Measurements from ENCODE around the gene CYLC2.

- TF ChIP-seq TAF1 (IDR thresholded peaks at IDR 0.05; ENCODE audit: borderline replicate concordance, insufficient read depth, low read length) (no peak), POLR2AphosphoS5 (IDR thresholded peaks at IDR 0.05; ENCODE audit: low read depth, low read length) (no peak), REST (IDR thresholded peaks at IDR 0.05; ENCODE audit: insufficient read depth in 1 of 2, low read depth in 2 of 2, low read length in 2 of 2) (no peak), SIN3A (IDR thresholded peaks at IDR 0.05; ENCODE audit: borderline replicate concordance, insufficient read depth, low read length) (no peak), FOXP2 (optimal IDR thresholded peaks at IDR 0.05; ENCODE audit: borderline replicate concordance, extremely low read depth, extremely low read length, insufficient read depth) (no peak)
Measured at GRCh38 chr9:103014242-103014641, 19.1 kb downstream of the CYLC2 start.

All from PFSK-1 (cell line).